SK-N-MC (cell line): ENCODE measurements around the gene EID1.

Experiments
- EZH2 ChIP-seq: fragments of 200-600 bp; sonication (generic); IDR thresholded peaks from one replicate; pipeline ENCODE4 v1.6.1; 2017; ENCODE audit warnings: antibody characterized with exemption
- FOXP2 ChIP-seq: optimal IDR thresholded peaks from 2 replicates; pipeline ENCODE3; 2011; ENCODE audit warnings: mild to moderate bottlenecking, moderate library complexity; ENCODE audit not compliant: insufficient read depth; ENCODE audit errors: extremely low read length, control extremely low read depth
- POLR2AphosphoS5 ChIP-seq: IDR thresholded peaks from 2 replicates; pipeline ENCODE4 v1.6.1; 2012; ENCODE audit warnings: mild to moderate bottlenecking, low read depth, low read length, borderline replicate concordance

DNA sequence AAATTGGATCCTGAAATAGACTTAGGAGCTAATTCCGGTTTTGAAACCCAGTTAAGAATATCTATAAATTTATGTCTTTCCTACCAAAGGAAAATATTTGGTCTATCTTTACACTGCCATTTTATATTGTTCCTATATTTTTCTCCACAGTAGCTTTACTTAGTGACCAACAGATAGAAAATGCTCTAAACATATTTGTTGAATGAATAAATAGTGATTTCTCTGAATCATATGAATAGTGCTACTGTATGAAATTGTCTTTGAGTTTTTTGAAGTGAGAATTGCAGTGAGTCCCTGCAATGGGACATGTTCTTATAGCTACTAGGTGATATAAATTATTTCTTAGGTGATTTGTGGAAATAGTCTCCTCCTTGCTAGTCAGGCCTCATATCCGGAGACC is 18.5 kb upstream of the EID1 start:
- TF ChIP-seq EZH2 (no peak), POLR2AphosphoS5 (no peak), FOXP2 (no peak)
